HFFc6 (cell line): ENCODE results near the gene PYGO1. TPM values are rescaled to one million over a fixed set of nuclear protein-coding genes. Genes with fewer than 3 reads are reported as not detected.
"Not testable (repeated sequence)": the region's sequence is repeated elsewhere in the genome, so short reads cannot be mapped to it uniquely, and the experiment has no call there.

ENCODE experiments used
- DNase-seq: peaks from one replicate; pipeline ENCODE4 v3.0.0-alpha.2; 2018
- H3K27ac Mint-ChIP-seq: 2 replicates; pipeline ENCODE4 v1.8.0; 2020; ENCODE audit warnings: mild to moderate bottlenecking, mixed read lengths
- H3K27me3 Mint-ChIP-seq: 2 replicates; pipeline ENCODE4 v1.8.0; 2021; ENCODE audit warnings: mild to moderate bottlenecking, moderate library complexity, mixed read lengths; ENCODE audit not compliant: insufficient read depth
- H3K36me3 Mint-ChIP-seq: 2 replicates; pipeline ENCODE4 v1.8.0; 2021; ENCODE audit warnings: low read depth, mixed read lengths
- H3K4me1 Mint-ChIP-seq: 2 replicates; pipeline ENCODE4 v1.8.0; 2020; ENCODE audit warnings: low read depth, mixed read lengths
- H3K4me3 Mint-ChIP-seq: 2 replicates; pipeline ENCODE4 v1.8.0; 2020; ENCODE audit warnings: mild to moderate bottlenecking, moderate library complexity, mixed read lengths
- H3K9me3 Mint-ChIP-seq: 2 replicates; pipeline ENCODE4 v1.8.0; 2020; ENCODE audit warnings: mild to moderate bottlenecking, mixed read lengths
- total RNA-seq, 6 experiments: library from RNA; stranded (reverse); fragmentation: NEBNext Ultra II Directional; extraction: Animal tissue kit (Norgen Biotek cat#: 25700); gene quantifications; 2 replicates in 1 of 6; 3 replicates in 5 of 6; pipeline ENCODE4 v1.2.3, GENCODE V29; 2021
- TF ChIP-seq, protein P1 (sequence below): fragments of 200-600 bp; sonication (generic); IDR thresholded peaks from 2 replicates; pipeline ENCODE4 v1.5.0; 2021; ENCODE audit warnings: antibody characterized with exemption, mild to moderate bottlenecking

PYGO1 gene
- total RNA-seq, 6 experiments from 2014 or later: 6.7 to 9.4 (median 8.8) TPM

DNA sequence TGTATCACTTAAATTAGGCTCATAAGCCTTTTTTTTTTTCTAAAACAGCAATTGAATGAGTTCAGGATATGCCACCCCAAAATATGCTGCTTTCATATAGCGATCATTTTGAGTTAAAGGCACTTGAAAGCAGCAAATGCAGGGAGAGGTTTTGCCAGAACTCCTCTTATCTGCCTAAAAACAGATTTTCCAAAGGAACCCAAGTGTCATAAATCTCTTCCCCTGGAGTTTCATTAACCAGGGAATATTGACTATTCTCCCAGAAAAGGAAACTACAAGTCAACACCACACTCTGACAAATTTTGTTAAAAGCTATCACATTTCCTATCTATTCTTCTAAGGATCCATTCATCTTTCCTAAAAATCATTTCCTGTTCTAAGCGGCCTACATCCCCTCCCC is 91.4 kb downstream of the PYGO1 start:
- no peaks in the 10 kb centered on the region for H3K9me3 Mint-ChIP-seq
- TF ChIP-seq, protein P1, sequence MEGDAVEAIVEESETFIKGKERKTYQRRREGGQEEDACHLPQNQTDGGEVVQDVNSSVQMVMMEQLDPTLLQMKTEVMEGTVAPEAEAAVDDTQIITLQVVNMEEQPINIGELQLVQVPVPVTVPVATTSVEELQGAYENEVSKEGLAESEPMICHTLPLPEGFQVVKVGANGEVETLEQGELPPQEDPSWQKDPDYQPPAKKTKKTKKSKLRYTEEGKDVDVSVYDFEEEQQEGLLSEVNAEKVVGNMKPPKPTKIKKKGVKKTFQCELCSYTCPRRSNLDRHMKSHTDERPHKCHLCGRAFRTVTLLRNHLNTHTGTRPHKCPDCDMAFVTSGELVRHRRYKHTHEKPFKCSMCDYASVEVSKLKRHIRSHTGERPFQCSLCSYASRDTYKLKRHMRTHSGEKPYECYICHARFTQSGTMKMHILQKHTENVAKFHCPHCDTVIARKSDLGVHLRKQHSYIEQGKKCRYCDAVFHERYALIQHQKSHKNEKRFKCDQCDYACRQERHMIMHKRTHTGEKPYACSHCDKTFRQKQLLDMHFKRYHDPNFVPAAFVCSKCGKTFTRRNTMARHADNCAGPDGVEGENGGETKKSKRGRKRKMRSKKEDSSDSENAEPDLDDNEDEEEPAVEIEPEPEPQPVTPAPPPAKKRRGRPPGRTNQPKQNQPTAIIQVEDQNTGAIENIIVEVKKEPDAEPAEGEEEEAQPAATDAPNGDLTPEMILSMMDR: no peak
- no peak overlapping the region for H3K4me3 Mint-ChIP-seq
- no peaks in the 10 kb centered on the region for H3K27me3 Mint-ChIP-seq
- no peak overlapping the region for H3K27ac Mint-ChIP-seq
- peaks cover 9% of the 10 kb centered on the region for H3K4me1 Mint-ChIP-seq
- DNase-seq: no peak
- no peaks in the 10 kb centered on the region for H3K36me3 Mint-ChIP-seq

DNA sequence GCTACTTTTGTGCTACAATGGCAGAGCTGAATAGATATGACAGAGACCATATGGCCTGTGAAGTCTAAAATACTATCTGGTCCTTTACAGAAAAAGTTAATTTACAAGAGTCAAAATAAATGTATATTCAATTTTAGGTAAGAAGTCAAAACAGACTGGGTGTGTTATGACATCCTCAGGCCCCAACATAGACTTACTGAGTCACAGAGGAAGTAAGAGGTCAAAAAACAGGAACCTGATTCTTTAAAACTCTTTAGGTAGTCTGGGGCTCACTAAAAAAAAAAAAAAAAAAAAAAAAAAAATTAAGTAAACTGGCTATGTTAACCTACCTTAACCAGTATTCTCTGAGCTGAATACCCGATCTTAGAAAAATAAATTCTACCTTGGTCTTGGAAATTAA is 93.2 kb downstream of the PYGO1 start:
- H3K27me3 Mint-ChIP-seq: no peaks in the 10 kb centered on the region
- H3K4me3 Mint-ChIP-seq: no peak overlapping the region
- no peak overlapping the region for H3K27ac Mint-ChIP-seq
- peaks cover 9% of the 10 kb centered on the region for H3K4me1 Mint-ChIP-seq
- TF ChIP-seq, protein P1: no peak
- no peak for DNase-seq
- no peaks in the 10 kb centered on the region for H3K9me3 Mint-ChIP-seq
- no peaks in the 10 kb centered on the region for H3K36me3 Mint-ChIP-seq

DNA sequence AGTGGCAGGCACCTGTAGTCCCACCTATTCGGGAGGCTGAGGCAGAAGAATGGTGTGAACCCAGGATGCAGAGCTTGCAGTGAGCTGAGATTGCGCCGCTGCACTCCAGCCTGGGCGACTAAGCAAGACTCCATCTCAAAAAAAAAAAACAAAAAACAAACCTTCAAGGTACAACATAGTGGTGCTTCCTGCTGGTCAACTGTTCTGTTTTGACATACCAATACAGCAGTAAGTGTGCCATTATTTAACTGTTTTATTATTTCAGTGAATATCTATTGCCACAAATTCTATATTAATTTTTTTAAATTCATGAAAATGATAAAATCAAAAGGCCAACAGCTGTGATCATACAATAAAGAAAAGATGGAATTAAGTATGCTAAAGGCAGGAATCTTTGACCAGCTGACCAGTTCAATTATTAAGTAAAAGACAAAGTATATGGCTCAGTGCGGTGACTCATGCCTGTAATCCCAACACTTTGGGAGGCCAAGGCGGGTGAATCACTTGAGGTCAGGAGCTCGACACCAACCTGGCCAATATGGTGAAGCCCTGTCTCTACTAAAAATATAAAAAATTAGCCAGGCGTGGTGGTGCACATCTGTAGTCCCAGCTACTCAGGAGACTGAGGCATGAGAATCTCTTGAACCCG is 99.1 kb downstream of the PYGO1 start:
- not testable (repeated sequence) for H3K9me3 Mint-ChIP-seq, H3K4me3 Mint-ChIP-seq, H3K27ac Mint-ChIP-seq, H3K27me3 Mint-ChIP-seq
- H3K4me1 Mint-ChIP-seq: peaks cover 11% of the 10 kb centered on the region; the same call in 1 of the 2 replicates
- peak; percentile 80 for DNase-seq
- peaks cover 12% of the 10 kb centered on the region for H3K36me3 Mint-ChIP-seq

Other genes starting within 250 kb of the PYGO1 start
- gene CCPG1, start 180.0 kb downstream of the PYGO1 start, total RNA-seq: 10 to 100 TPM; 28.9 to 42.5 (median 32.6) TPM
- 1 to 10 TPM in 3 of 6 experiments, under 1 TPM in 3; 0.58 to 1.7 (median 1.1) TPM for gene PIERCE2, start 179.8 kb downstream of the PYGO1 start, total RNA-seq
- gene DNAAF4, start 80.1 kb downstream of the PYGO1 start, total RNA-seq: 1 to 10 TPM in 4 of 6 experiments, under 1 TPM in 2; 0.62 to 1.7 (median 1.3) TPM
- gene PRTG, start 154.8 kb upstream of the PYGO1 start, total RNA-seq: 1 to 10 TPM in 4 of 6 experiments, under 1 TPM in 2; 0.21 to 2.1 (median 1.3) TPM